Lung microvascular endothelial cell (primary cell): ENCODE data around the gene OR8B8. TPM values are rescaled to one million over a fixed set of nuclear protein-coding genes. Genes with fewer than 3 reads are reported as not detected.
"Not testable (repeated sequence)": the region's sequence is repeated elsewhere in the genome, so short reads cannot be mapped to it uniquely, and the experiment has no call there.

Experiments used
- DNase-seq, 2 donors: peaks; one replicate each; pipeline versions ENCODE4 v3.0.0 to v3.0.0-alpha.2; 2010; ENCODE audit warnings: low read depth in 2 of 2
- total RNA-seq: library from RNA; depleted of rRNA; stranded (reverse); fragments of >200 nt; gene quantifications from 2 replicates; pipeline ENCODE4 v1.2.1, GENCODE V29; 2014

OR8B8 gene
- total RNA-seq, 1 donor from 2014 or later = not detected

- DNase-seq = no peak
Observed at GRCh38 chr11:124441519-124441918, 4.0 kb downstream of the OR8B8 start.

DNA sequence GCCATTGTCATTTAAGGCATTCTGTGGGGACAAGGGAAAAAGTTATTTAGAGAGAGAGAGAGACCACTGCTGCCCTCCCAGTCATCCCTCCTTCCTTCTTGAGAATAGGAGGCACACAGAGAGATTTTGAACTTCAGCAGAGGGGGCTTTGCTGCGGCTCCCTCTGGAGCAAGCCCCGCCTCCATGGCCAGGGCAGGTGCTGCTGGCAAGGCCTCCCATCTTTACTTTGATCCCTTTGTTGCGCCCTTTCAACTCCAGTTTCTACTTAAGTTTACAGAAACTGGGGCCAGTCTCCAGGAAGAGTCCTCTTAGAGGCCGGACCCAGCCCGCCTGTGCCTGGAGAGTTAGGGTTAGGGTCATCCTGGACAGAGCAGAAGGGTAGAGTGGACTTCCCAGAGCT is 4.4 kb downstream of the OR8B8 start:
- no peak for DNase-seq

DNA sequence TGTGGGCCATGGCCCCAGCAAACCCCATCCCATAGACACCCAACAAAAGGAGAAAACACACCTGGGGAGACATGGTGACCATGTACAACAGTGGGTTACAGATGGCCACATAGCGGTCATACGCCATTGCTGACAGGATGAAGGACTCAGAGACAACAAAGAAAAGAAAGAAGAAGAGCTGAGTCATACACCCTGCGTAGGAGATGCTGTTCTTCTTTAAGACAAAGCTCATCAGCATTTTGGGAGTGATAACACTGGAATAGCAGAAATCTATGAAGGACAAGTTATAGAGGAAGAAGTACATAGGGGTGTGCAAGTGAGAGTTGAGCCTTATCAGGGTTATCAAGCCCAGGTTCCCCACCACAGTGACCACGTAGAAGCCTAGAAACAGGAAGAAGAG is 4.9 kb downstream of the OR8B8 start:
- no peak for DNase-seq

- DNase-seq = no peak
Observed at GRCh38 chr11:124434699-124435098, 10.8 kb downstream of the OR8B8 start.

- DNase-seq = no peak
Observed at GRCh38 chr11:124429599-124429998, 15.9 kb downstream of the OR8B8 start.

GRCh38 chr11:124424384-124424921 is 21.0 kb downstream of the OR8B8 start, which contains the start of gene OR8B4:
Gene OR8B4, minus strand, starts transcription at chr11:124424871. Its CDS starts 0 bp downstream, at chr11:124424871.
- no peak for DNase-seq

- no peak for DNase-seq
Observed at GRCh38 chr11:124421043-124421442, 24.5 kb downstream of the OR8B8 start.

- DNase-seq = peak; percentile 75 to 81
Observed at GRCh38 chr11:124415356-124415923, 30.1 kb downstream of the OR8B8 start.

- no peak for DNase-seq
Observed at GRCh38 chr11:124409906-124410305, 35.6 kb downstream of the OR8B8 start.

GRCh38 chr11:124405581-124405980 is 39.9 kb downstream of the OR8B8 start:
- peak in 1 of 2 donors; percentile 62 for DNase-seq

GRCh38 chr11:124403186-124403585 is 42.3 kb downstream of the OR8B8 start:
- DNase-seq = not testable (repeated sequence)

DNA sequence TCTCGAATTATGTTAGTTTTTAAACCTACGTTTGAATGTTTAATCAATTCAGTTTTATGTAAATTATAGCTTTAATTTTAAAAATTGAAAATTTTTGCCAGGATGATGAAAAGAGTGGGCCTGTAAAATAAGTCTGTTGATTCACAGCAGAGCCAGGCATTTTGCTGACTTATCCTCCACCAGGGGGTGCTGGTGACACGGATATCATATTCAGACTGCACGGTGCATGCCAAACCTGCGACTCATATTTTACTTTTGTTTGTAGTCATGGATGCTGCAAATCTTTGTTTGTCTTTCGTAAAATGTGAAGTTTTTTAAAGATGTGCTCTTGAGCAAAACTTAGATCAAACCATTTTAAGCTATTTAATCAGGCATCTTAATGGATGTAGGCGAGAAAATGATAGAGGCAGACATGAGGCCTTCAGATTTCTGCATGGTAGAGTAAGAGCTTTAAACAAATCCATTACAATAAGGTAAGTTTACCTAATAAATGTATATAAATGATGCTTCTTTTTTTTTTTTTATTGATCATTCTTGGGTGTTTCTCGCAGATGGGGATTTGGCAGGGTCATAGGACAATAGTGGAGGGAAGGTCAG is 43.1 kb downstream of the OR8B8 start:
- peak; percentile 77 to 83 for DNase-seq

DNA sequence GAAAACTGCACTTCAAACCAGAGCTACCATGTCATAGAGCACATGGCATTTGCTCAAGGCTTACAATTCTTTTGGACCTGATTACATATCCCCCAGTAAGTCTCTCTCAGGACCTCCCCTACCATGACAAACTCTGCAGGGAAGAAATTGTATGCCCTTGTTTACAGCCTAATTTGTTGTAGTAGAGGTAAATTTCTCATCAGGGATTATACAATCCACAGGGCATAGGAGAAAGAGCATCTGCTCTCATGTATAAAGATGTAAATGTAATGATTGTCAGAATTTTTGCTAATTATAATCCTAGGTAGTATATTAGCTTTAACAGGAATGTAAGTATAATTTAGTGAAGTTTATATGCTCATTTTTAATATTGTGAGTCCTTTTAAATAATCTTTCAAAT is 46.6 kb downstream of the OR8B8 start, which contains the start of gene OR8B3:
Gene OR8B3 (minus strand): TSS at position 101 of the 400 bp plus-strand sequence. CDS start 1,673 bp downstream, outside the sequence.
- DNase-seq = no peak

- not testable (repeated sequence) for DNase-seq
Observed at GRCh38 chr11:124396847-124397246, 48.6 kb downstream of the OR8B8 start.

DNA sequence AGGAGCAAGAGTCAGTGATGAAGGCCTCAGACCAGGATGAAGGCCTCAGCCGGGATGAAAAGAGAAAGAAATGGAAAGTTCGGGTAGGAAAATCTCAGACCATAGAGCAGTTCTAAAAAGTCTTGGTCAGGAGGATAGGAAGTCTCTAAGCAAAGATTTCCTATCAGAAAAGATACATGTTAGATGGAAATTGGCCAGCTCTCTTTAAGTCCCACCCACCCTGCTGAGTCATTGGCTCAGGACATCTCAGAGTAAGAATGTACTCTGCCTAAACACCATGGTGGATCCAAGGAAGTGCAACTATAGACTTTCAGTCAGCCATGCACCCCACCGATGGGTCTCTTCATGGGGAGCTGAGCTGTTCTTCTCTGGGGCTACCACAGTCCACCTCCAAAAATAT is 51.1 kb downstream of the OR8B8 start:
- DNase-seq = peak in 1 of 2 donors; percentile 39

Other genes with a start within 250 kb of the OR8B8 start
- gene OR8G1, start 204.6 kb downstream of the OR8B8 start, total RNA-seq = not detected in 2 replicates
- not detected in 2 replicates for gene OR8G5, start 189.3 kb downstream of the OR8B8 start, total RNA-seq
- gene OR8D1, start 131.7 kb downstream of the OR8B8 start, total RNA-seq = not detected in 2 replicates
- not detected in 2 replicates for gene OR8D2, start 125.5 kb downstream of the OR8B8 start, total RNA-seq
- not detected in 2 replicates for gene OR8B2, start 61.2 kb downstream of the OR8B8 start, total RNA-seq
- not detected in 2 replicates for gene OR8B3, start 46.7 kb downstream of the OR8B8 start, total RNA-seq
- not detected in 2 replicates for gene OR8B4, start 20.8 kb downstream of the OR8B8 start, total RNA-seq
- not detected in 2 replicates for gene OR8B12, start 98.0 kb upstream of the OR8B8 start, total RNA-seq
- gene OR8A1, start 124.3 kb upstream of the OR8B8 start, total RNA-seq = under 0.01 TPM in 1 of 2 replicates, not detected in the other
- gene PANX3, start 165.7 kb upstream of the OR8B8 start, total RNA-seq = not detected in 2 replicates
- 11.6 and 19.2 TPM in 2 replicates for gene TBRG1, start 177.2 kb upstream of the OR8B8 start, total RNA-seq
- gene SIAE, start 228.0 kb upstream of the OR8B8 start, total RNA-seq = 6.8 and 7.5 TPM in 2 replicates
- gene SPA17, start 228.2 kb upstream of the OR8B8 start, total RNA-seq = 3.6 and 5.0 TPM in 2 replicates